Activated CD8-positive, alpha-beta T cell treated with anti-CD3 and anti-CD28 coated beads for 36 hours (primary cell): ENCODE measurements around the gene C12orf42. TPM values are rescaled to one million over a fixed set of nuclear protein-coding genes. Genes with fewer than 3 reads are reported as not detected.
A peak's percentile ranks its signal among the peaks of the same experiment; 100 is the strongest.

Experiments
- ATAC-seq: fragments of 200-7000 bp; cut with Tn5 transposase; one replicate; pipeline ENCODE4 v1.10.0; 2021; ENCODE audit warnings: mild to moderate bottlenecking, moderate library complexity
- CTCF ChIA-PET: fragments of 350-600 bp; sonication (Branson Sonifier 250); formaldehyde crosslinking; loops from one replicate; lab custom pipeline; 2021; ENCODE audit warnings: antibody characterized with exemption; lab: Charles Lee
- POLR2A ChIA-PET: fragments of 350-600 bp; sonication (Branson Sonifier 250); formaldehyde crosslinking; loops from one replicate; lab custom pipeline; 2021; ENCODE audit warnings: antibody characterized with exemption; lab: Charles Lee
- DNase-seq: peaks from one replicate; pipeline ENCODE4 v3.0.0-alpha.2; 2020
- H3K27ac Mint-ChIP-seq: one replicate; pipeline ENCODE4 v1.8.0; 2021; ENCODE audit warnings: mild to moderate bottlenecking, mixed read lengths
- H3K27me3 Mint-ChIP-seq: one replicate; pipeline ENCODE4 v1.8.0; 2021; ENCODE audit warnings: mixed read lengths
- H3K36me3 Mint-ChIP-seq: one replicate; pipeline ENCODE4 v1.8.0; 2021; ENCODE audit warnings: low read depth, mixed read lengths
- H3K4me1 Mint-ChIP-seq: one replicate; pipeline ENCODE4 v1.8.0; 2021; ENCODE audit warnings: low read depth, mixed read lengths
- H3K4me3 Mint-ChIP-seq: one replicate; pipeline ENCODE4 v1.8.0; 2021; ENCODE audit warnings: mild to moderate bottlenecking, moderate library complexity, mixed read lengths
- H3K9me3 Mint-ChIP-seq: one replicate; pipeline ENCODE4 v1.8.0; 2021; ENCODE audit warnings: mixed read lengths
- CTCF ChIP-seq: fragments of 200-600 bp; IDR thresholded peaks from one replicate; pipeline ENCODE4 v1.8.0; 2022; ENCODE audit warnings: antibody characterized with exemption, mild to moderate bottlenecking
- intact Hi-C: fragments of 100-400 bp; cut with micrococcal nuclease; formaldehyde crosslinking; loops from one replicate; pipeline ENCODE4 v1.10.0; 2022
- total RNA-seq, 2 experiments: library from RNA; stranded (reverse); gene quantifications; one replicate each; pipeline ENCODE4 v1.2.3, GENCODE V29; 2021

The C12orf42 gene
- total RNA-seq, 2 experiments from 2014 or later = 0.49 to 1.4 TPM

DNA sequence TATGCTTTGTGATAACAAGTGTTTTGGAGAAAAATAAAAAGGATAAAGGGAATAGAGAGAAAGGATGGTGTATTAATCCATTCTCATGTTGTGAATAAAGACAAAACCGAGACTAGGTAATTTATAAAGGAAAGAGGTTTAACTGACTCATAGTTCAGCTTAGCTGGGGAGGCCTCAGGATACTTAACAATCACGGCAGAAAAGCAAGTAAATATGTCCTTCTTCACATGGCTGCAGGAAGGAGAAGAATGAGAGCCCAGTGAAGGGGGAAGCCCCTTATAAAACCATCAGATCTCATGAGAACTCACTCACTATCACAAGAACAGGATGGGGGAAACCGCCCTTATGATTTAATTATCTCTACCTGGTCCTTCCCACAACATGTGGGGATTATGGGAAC, 18.1 kb upstream of the C12orf42 start:
- CTCF ChIA-PET = interaction anchor here (0.7 kb wide), 1 partner anchor 13 kb away, joined by 3 read pairs; no protein-coding TSS in a partner anchor
- peak; percentile 76 for ATAC-seq
- H3K27me3 Mint-ChIP-seq = peaks cover 13% of the 10 kb centered on the region

DNA sequence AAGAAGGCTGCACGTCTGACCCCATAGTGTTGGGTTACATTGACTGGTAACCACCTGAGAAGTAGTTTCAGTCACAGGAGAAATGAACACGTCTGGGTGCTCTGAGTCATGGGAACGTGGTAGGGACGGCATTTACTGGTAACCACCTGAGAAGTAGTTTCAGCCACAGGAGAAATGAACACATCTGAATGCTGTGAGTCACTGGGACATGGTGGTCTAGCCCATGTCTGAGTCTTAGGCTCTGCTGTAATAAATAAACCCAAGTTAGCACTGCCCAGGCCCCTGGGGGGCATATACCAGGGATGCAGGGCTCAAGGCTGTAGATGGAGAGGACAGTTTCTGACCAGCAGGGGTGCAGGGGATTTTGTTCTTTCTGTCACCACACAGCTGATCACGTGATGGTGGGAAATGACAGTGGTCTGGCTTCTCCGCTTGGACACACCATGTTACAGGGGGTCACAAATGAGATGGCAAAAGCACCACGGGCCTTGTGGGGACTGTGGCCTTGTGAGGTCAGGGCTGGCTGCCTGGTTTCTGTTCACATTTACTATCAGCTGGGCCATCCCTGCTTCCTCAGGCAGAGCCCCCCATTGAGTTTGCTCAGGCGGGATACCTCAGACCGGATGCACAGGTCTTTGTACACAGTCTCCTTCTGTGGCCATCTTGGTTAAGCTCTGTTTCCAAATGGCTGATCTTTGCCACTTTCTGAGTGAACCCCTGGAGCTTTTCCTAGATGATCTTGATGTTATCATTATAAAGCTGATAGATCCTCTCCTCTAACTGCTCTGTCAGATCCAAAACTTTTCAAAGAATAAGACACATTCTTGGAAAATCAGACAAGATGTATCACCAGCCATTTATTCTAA, 9.8 kb upstream of the C12orf42 start:
- no peak for TF ChIP-seq CTCF
- Mint-ChIP-seq H3K27me3 (peaks cover 20% of the 10 kb centered on the region), H3K4me3 (peak overlapping the region; percentile 18), H3K4me1 (peaks cover 27% of the 10 kb centered on the region), H3K36me3 (no peaks in the 10 kb centered on the region), H3K27ac (peak overlapping the region; percentile 65), H3K9me3 (no peaks in the 10 kb centered on the region)
- POLR2A ChIA-PET = no interaction called here
- peak; percentile 91 for ATAC-seq
- peak; percentile 92 for DNase-seq
- CTCF ChIA-PET = interaction anchor here (1.1 to 2.1 kb wide), 2 partner anchors 9 to 43 kb away, joined by 5 to 11 read pairs; no protein-coding TSS in a partner anchor
- intact Hi-C loops = no loop called here

More for the DNA sequence above, 18.1 kb upstream of the C12orf42 start:
- intact Hi-C loops = no loop called here
- Mint-ChIP-seq H3K27ac (no peak overlapping the region), H3K36me3 (peaks cover 6% of the 10 kb centered on the region), H3K9me3 (peaks cover 10% of the 10 kb centered on the region), H3K4me3 (no peak overlapping the region), H3K4me1 (peaks cover 7% of the 10 kb centered on the region)
- TF ChIP-seq CTCF = no peak
- POLR2A ChIA-PET = no interaction called here
- DNase-seq = no peak

DNA sequence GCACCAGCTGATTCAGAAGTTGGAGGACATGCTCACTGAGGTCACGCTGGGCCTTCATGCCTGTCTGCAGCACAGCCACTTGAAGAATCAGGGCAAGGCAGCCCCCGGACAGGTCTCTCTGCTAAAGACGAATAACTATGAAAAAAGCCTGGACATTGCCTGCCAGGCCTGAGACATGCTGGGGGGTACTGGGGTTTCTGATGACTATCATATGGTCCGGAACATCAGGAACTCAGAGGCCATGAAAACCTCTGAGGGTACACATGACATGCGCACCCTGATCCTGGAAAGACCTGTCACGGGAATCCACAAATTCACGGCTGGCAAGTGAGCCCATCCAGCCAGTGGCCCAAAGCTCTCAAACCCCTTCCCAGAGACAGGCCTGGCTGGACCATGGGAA, 8.8 kb upstream of the C12orf42 start:
- Mint-ChIP-seq H3K4me3 (no peak overlapping the region), H3K27me3 (peaks cover 16% of the 10 kb centered on the region), H3K4me1 (peaks cover 32% of the 10 kb centered on the region), H3K27ac (peak overlapping the region; percentile 65), H3K36me3 (no peaks in the 10 kb centered on the region), H3K9me3 (no peaks in the 10 kb centered on the region)
- ChIA-PET CTCF (interaction anchor here (2.1 kb wide), 1 partner anchor 44 kb away, joined by 11 read pairs; no protein-coding TSS in a partner anchor), POLR2A (interaction anchor here (1.3 kb wide), 1 partner anchor 37 kb away, joined by 3 read pairs; no protein-coding TSS in a partner anchor)
- no peak for ATAC-seq
- no peak for DNase-seq
- TF ChIP-seq CTCF = no peak
- intact Hi-C loops = loop anchor here (5.0 kb wide), 1 partner anchor 552 kb away; no protein-coding TSS in a partner anchor

DNA sequence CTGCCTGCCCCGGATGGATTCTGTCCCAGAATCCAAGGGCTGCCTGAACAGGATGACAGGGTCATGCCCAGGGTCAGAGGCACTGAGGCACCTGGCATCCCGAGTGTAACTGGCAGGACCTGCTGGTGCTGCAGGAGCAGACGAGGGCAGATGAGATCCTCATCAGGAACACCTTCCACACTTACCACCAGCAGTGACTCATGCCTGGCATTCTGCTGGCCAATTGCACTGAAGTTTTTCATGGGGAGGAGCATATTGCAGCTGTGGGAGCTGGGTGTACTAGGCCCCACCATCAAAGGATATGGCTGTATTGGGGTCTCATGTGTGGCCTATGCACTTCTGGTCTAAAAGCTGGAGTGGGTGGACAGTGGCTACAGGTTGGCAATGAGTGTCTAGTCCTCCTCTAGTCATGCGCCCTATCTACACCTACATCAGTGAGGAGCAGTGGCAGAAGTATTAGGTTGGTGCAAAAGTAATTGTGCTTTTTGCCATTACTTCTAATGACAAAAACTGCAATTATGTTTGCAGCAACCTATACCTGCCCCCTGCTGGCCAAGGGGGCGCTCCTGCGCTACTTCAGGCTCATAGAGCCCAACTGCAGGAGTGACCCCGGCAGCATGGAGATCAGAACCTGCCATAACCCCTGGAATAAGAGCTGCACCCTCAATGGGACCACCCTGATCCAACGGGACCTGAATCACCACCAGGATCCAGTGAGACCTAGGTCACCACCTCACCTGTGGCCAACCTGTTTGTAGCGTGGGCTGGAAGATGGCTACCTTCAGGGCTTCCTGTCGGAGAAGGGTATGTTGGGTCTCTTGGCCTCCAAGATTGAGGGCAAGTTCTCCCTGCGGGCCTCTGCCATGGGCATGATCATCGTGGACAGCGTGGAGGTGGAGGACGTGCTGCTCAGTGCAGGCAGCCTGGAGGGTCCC, 8.0 kb upstream of the C12orf42 start:
- H3K9me3 Mint-ChIP-seq = no peaks in the 10 kb centered on the region
- peak; percentile 70 for TF ChIP-seq CTCF
- no peak overlapping the region for H3K27ac Mint-ChIP-seq
- no peak overlapping the region for H3K4me3 Mint-ChIP-seq
- POLR2A ChIA-PET = interaction anchor here (0.9 to 1.3 kb wide), 2 partner anchors 38 to 43 kb away, joined by 3 read pairs; no protein-coding TSS in a partner anchor
- ATAC-seq = no peak
- intact Hi-C loops = loop anchor here (5.0 kb wide), 1 partner anchor 552 kb away; no protein-coding TSS in a partner anchor
- H3K27me3 Mint-ChIP-seq = peaks cover 12% of the 10 kb centered on the region
- H3K36me3 Mint-ChIP-seq = no peaks in the 10 kb centered on the region
- peaks cover 40% of the 10 kb centered on the region for H3K4me1 Mint-ChIP-seq
- DNase-seq = peak; percentile 70
- CTCF ChIA-PET = interaction anchor here (2.1 kb wide), 1 partner anchor 45 kb away, joined by 11 read pairs; no protein-coding TSS in a partner anchor
